ENCODE measurements around the gene FANCG.

FANCG gene

DNA sequence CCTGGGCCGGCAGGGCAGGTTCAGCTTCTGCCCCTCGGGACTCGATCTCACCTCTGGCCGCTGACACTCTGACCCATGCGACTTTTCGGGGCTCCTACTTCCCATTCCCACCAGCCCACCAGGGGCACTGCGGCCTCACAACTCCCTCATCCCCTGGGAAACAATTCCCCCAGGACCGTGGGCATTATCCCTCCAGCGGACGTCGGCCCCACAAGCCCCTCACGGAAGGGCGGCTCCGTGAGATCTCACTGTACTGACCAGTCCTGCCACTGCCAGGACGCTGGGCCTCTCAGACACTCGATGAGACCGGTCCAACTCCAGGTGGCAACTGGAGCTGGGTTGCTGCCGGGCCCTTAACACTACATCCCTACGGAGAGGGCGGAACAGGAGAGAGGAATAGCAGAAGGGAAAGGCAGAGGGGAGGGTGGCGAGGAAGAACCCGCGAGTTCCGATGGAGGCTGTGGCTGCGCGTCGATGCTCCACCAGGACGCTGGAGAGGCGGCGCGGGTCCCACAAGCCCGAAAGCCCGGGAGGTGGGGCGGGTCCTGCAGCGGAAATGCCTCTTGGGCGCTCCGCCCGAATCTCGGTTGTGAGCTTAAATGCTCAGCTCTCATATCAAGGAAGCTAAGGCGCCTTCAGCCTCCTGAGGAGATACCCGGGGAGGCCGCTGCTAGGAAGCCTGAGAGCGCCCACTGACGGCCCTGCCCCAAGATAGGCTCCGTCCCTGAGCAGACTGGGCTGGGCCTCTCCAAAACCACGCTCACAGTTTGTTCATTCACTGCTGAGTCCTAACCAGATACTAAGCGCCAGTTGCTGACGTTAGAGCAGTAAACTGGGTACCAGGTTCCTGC lies 43.7 kb downstream of the FANCG start:
- TF ChIP-seq POLR2A (IDR thresholded peaks at IDR 0.05; ENCODE audit: low read depth, low read length) = no peak
- DNase-seq (ENCODE audit: insufficient read length, low spot score) = no peak
- no peak for FAIRE-seq

DNA sequence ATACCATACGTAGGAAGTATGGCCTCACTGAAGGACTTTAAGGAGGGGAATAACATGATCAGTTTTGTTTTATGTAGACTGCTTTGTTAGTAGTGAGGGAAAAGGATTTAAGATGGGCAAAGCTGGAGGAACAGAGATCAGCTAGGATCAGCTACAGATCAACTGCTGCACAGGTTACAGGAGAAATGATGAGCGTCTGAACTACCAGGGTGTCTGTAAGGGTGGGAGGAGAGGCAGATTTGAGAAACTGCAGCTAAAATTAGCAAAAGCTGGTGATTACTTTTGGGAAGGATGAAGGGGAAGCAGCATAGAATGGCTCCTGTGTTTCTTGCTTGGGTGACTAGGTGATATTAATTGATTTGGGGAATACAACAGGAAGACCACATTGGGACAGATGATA lies 46.6 kb downstream of the FANCG start:
- no peak for DNase-seq (ENCODE audit: insufficient read length, low spot score)
- no peak for TF ChIP-seq POLR2A (IDR thresholded peaks at IDR 0.05; ENCODE audit: low read depth, low read length)
- no peak for FAIRE-seq

- DNase-seq (ENCODE audit: insufficient read length, low spot score) (no peak), FAIRE-seq (no peak)
- no peak for TF ChIP-seq POLR2A (IDR thresholded peaks at IDR 0.05; ENCODE audit: low read depth, low read length)
Observed at GRCh38 chr9:35029852-35030251, 49.9 kb downstream of the FANCG start.

DNA sequence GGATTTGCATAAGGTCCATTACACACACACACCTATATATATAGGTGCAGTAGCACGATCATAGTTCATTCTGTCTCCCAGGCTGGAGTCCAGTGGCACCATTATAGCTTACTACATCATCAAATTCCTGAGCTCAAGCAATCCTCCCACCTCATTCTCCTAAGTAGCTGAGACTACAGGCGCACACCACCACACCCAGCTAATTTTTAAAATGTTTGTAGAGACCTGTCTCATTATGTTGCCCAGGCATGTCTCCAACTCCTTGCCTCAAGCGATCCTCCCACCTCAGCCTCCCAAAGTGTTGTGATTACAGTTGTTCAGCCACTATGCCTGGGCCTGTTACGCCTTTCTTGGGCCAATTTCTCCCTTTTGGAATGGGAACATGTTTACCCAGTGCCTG lies 50.5 kb downstream of the FANCG start:
- no peak for TF ChIP-seq POLR2A (IDR thresholded peaks at IDR 0.05; ENCODE audit: low read depth, low read length)
- FAIRE-seq (no peak), DNase-seq (ENCODE audit: insufficient read length, low spot score) (no peak)

DNA sequence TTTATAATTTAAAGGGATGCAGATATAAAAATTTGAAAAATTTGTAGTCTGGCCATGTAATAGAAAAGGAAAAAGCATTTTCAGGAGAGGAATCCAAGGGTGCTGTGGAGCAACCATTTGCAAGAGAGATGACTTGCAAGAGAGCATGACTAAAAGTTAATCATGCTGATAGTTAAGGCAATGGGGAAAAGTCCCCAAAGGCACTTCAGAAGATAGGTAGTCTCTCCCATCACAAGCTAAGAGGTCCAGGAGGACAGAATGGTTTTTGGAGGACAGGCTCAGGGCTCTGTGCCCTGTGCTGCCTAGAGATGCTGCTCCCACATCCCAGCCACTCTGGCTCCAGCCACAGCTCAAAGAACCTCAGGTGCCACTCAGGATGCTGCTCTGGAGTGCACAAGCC lies 51.4 kb downstream of the FANCG start:
- TF ChIP-seq POLR2A (IDR thresholded peaks at IDR 0.05; ENCODE audit: low read depth, low read length) = no peak
- no peak for FAIRE-seq
- no peak for DNase-seq (ENCODE audit: insufficient read length, low spot score)

GRCh38 chr9:35027860-35028259 lies 51.9 kb downstream of the FANCG start:
- no peak for FAIRE-seq
- DNase-seq (ENCODE audit: insufficient read length, low spot score) = no peak
- no peak for TF ChIP-seq POLR2A (IDR thresholded peaks at IDR 0.05; ENCODE audit: low read depth, low read length)

- no peak for FAIRE-seq
Observed at GRCh38 chr9:35027374-35027773, 52.4 kb downstream of the FANCG start.

DNA sequence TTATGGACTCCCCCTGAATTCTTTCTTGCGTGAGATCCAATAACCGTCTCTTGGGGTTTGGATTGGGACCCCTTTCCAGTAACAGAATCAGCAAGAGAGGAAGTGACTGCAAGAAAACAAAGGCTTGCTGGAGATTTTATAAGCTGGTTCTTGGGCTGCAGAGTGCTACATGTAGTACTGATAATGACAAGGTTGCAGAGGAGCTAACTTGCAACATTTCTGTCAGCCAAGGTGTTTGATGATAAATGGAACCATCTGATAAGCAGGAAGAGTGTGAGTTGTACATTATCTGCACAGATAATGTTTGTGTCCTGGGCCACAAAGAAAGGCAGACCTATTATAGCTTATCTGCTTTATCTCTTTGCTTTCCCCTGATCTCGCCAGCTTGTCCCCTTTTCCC lies 53.1 kb downstream of the FANCG start:
- DNase-seq (ENCODE audit: insufficient read length, low spot score) = no peak
- no peak for FAIRE-seq
- no peak for TF ChIP-seq POLR2A (IDR thresholded peaks at IDR 0.05; ENCODE audit: low read depth, low read length)

More at GRCh38 chr9:35027374-35027773, 52.4 kb downstream of the FANCG start:
- no peak for DNase-seq (ENCODE audit: insufficient read length, low spot score)
- no peak for TF ChIP-seq POLR2A (IDR thresholded peaks at IDR 0.05; ENCODE audit: low read depth, low read length)
